Hepatic stellate cell (primary cell): Measurements from ENCODE around the gene ZCCHC4.

Source experiments
- DNase-seq: peaks from one replicate; pipeline ENCODE4 v3.0.0; 2011; ENCODE audit warnings: low spot score

Gene ZCCHC4

GRCh38 chr4:25377572-25378436, 65.2 kb downstream of the ZCCHC4 start:
- no peak for DNase-seq

- DNase-seq = no peak
Observed at GRCh38 chr4:25378437-25378743, 65.8 kb downstream of the ZCCHC4 start.

GRCh38 chr4:25379591-25379990, 67.0 kb downstream of the ZCCHC4 start:
- no peak for DNase-seq

- DNase-seq = no peak
Observed at GRCh38 chr4:25383647-25384046, 71.1 kb downstream of the ZCCHC4 start.

- no peak for DNase-seq
Observed at GRCh38 chr4:25386926-25387325, 74.4 kb downstream of the ZCCHC4 start.

- DNase-seq = no peak
Observed at GRCh38 chr4:25397305-25397704, 84.7 kb downstream of the ZCCHC4 start.

GRCh38 chr4:25399510-25399909, 86.9 kb downstream of the ZCCHC4 start:
- no peak for DNase-seq

GRCh38 chr4:25401066-25401465, 88.5 kb downstream of the ZCCHC4 start:
- peak; percentile 29 for DNase-seq

GRCh38 chr4:25402521-25402920, 89.9 kb downstream of the ZCCHC4 start:
- peak; percentile 19 for DNase-seq

- DNase-seq = no peak
Observed at GRCh38 chr4:25403699-25404098, 91.1 kb downstream of the ZCCHC4 start.

- no peak for DNase-seq
Observed at GRCh38 chr4:25405453-25405852, 92.9 kb downstream of the ZCCHC4 start.

GRCh38 chr4:25406081-25406692, 93.6 kb downstream of the ZCCHC4 start:
- no peak for DNase-seq

- no peak for DNase-seq
Observed at GRCh38 chr4:25410820-25411529, 98.4 kb downstream of the ZCCHC4 start.

- no peak for DNase-seq
Observed at GRCh38 chr4:25413261-25413660, 100.7 kb downstream of the ZCCHC4 start.

GRCh38 chr4:25417014-25417413, 104.4 kb downstream of the ZCCHC4 start:
- DNase-seq = no peak
